Hematopoietic multipotent progenitor cell treated with erythropoietin and hydrocortisone succinate and interleukin-3 and kit ligand, for 4 days (in vitro differentiated cells): ENCODE measurements around the gene TCERG1L.

Experiments
- DNase-seq: peaks from one replicate; pipeline ENCODE4 v3.0.0-alpha.2; 2015

TCERG1L gene

DNA sequence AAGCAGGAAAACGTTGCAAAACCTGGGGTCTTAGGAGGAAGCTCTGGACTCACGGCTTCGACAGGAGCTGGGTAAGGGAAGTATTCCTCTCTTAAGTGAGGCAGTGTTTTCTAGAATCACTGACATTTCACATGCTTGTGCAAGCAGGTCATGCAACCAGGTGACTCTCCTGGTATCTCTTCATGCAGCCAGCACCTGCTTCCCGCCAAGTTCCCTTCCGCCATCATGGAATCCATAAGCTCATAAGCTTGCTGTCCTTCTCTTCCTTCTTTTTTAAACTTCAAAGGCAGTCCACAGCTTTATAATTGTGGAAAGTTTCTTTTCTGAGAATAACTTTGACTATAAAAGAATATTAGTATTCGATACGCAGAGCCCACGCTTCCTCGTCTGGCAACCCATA, 256.1 kb downstream of the TCERG1L start:
- no peak for DNase-seq

DNA sequence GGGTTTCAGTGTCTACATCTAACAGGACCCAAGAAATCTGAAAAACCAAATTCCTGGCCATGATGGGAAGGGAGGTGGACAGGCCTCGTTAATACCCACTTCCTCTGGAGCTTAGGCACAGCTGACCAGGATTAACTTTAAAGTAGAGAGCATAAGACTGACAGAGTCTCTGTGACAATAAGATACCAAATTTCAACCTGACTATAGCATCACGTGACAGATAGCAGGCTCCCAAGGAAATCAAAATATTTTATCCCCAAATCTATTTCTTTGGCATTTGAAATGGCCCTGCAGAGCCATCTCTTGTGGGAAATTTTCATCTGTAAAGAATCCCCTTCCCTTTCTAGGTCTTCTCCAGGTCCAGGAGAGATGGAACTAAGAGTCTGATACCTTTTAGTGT, 258.3 kb downstream of the TCERG1L start:
- no peak for DNase-seq

DNA sequence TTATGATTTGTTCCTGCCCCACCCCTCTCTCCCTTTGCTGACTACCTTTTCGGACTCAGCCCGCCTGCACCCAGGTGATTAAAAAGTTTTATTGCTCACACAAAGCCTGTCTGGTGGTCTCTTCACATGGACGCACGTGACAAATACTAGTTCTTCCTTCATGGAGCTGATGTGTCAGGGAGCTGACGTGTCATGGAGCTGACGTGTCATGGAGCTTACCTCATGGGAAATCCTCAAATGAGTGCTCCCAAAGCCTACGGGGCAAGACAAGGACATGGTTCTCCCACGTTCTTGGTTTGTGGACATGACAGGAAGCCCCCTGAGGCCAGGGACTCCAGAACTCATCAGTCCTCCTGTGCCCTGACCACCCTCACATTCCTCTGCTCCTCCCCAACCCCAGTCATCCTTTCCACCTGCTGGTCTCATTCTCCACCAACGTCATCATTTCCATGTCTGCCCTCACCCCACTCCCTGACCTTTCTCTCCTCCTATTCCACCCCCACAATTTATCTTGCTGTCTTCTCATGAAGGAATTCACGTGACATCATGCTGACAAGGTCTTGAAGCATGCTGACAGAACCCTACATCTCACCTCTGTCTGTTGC, 261.3 kb downstream of the TCERG1L start:
- no peak for DNase-seq

DNA sequence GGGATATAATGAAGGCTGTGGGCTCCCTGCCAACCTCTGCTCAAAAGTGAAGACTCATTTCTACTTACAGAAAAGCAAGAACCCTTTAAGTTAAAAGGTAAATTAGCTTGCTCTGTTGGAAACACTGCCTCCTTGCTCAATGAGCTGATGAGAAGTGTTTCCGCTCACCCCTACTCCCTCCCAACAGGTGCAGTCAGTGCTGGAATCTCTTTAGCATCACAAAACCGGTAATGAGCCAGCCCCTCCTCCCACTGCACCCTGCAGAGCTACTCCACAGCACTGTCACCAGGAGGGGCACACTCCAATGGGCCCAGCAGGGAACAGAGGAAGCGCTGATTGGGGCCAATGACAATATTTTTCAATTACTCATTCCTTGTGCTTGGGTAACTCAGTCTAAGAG, 262.5 kb downstream of the TCERG1L start:
- no peak for DNase-seq

DNA sequence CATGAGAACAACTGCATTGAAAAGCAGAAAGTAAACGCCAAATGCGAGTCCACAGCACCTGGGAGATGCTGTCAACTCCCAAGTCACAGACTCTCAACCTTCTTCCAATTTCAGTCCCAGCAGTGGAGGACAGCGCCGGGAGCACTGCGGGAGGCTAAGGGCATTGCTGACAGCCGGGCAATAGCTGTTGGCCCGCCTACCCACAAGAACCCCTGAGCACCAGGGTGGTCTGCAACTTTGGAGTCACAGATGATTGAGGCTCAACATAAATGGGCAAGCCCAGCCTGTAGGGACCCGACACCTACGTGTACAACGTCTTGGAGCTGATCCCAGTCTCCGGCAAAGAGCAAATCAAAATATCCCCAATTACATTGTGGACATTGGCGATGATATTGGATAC, 262.9 kb downstream of the TCERG1L start:
- DNase-seq, result no peak

DNA sequence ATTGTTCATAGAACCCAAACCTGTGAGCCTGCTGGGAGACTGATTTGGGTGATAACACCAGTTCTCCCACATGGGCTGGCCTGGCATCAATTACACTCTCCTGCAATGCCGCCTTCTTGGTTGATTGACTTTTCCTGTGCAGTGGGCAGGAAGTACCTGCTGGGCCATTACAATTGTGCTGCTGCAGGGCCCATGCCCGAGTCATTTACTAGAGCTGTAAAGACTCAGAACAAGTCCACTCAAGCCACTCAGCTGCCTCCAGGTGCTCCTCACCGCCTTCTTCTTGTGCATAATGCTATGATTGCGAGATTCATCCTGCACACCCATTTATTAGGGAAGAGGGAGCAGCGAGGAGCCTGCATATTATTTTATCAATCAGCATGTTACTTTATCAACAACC, 264.0 kb downstream of the TCERG1L start:
- DNase-seq, result no peak

DNA sequence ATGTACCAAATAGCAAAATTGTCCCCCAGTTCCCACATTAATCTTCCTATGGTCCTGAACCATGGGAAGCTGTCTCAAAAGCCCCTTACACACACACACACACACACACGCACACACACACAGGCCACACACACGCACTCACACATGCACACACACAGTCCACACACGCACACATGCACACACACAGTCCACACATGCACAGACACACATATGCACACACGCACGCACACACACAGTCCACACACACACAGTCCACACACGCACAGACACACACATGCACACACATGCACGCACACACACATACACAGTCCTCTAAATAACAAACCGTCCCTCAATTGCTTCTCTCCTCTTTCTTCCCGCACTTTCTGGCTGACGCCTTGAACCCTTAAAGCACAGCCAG, 265.3 kb downstream of the TCERG1L start:
- no peak for DNase-seq

DNA sequence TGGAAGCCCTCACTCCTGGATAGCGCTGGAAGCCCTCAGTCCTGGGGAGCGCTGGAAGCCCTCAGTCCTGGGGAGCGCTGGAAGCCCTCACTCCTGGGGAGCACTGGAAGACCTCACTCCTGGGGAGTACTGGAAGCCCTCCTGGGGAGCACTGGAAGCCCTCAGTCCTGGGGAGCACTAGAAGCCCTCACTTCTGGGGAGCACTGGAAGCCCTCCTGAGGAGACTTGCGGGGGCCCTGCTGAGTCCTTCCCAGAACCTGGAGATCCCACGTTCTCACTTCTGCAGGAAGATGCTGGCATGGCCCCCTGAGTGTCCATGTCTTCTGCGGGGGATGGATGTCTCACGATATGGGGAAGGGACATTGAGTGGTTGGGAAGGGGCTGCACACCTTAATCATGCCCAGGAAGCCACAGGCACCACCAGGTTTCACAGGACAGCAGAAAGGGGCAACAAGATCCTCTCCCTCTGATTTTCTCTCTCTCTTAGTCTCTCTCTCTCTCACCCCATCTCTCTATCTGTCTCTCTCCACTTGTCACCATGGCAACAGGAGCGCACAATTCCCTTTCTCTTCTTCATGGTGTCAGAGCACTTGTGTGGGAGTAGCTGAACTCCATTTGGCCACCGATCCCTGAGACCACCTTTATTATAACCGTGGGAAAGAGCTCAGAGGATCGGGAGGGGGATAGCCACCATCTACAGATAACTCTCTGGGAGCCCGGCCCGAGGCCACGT, 267.0 kb downstream of the TCERG1L start:
- DNase-seq, result no peak

DNA sequence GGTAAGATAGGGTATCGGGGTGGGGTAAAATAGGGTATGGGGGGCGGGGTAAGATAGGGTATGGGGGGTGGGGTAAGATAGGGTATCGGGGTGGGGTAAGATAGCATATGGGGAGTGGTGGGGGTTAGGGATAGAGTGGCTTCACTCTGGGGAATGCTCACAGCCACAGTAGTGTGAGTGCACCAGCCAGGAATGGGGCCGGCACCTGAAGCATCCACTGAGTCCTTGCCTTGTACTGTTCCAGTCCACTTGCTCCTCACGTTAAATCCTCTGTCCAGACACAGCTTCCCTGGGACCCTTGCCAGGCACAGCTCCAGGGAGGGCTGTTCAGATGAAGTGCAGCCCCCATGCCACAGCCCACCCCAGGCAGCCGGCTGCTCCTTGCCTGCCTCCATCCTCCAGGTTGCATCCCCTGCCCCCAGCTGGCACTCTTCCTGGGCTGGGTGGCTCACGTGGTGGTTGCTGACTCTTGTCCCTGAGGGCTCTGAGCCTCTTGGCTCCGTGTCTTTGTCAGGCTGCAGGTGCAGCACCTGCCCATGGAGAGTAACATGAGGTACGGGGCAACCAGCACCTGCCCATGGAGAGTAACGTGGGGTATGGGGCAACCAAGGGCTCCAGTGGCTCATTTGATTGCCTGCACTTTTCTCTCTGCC, 268.4 kb downstream of the TCERG1L start:
- DNase-seq, result no peak
